Stimulated activated naive CD8-positive, alpha-beta T cell treated with anti-CD3 and anti-CD28 coated beads, Interleukin-15, Interleukin-2, amounts not matched to agents 100 U/mL and 50 U/mL, for 24 hours (primary cell): ENCODE measurements around the gene HS6ST1.
"Not testable (repeated sequence)": the region's sequence is repeated elsewhere in the genome, so short reads cannot be mapped to it uniquely, and the experiment has no call there.

ENCODE experiments used
- ATAC-seq: fragments of 150-1000 bp; cut with Tn5 transposase; one replicate; pipeline ENCODE4 v1.10.0; 2021
- DNase-seq: peaks from one replicate; pipeline ENCODE4 v3.0.0; 2021

The HS6ST1 gene

DNA sequence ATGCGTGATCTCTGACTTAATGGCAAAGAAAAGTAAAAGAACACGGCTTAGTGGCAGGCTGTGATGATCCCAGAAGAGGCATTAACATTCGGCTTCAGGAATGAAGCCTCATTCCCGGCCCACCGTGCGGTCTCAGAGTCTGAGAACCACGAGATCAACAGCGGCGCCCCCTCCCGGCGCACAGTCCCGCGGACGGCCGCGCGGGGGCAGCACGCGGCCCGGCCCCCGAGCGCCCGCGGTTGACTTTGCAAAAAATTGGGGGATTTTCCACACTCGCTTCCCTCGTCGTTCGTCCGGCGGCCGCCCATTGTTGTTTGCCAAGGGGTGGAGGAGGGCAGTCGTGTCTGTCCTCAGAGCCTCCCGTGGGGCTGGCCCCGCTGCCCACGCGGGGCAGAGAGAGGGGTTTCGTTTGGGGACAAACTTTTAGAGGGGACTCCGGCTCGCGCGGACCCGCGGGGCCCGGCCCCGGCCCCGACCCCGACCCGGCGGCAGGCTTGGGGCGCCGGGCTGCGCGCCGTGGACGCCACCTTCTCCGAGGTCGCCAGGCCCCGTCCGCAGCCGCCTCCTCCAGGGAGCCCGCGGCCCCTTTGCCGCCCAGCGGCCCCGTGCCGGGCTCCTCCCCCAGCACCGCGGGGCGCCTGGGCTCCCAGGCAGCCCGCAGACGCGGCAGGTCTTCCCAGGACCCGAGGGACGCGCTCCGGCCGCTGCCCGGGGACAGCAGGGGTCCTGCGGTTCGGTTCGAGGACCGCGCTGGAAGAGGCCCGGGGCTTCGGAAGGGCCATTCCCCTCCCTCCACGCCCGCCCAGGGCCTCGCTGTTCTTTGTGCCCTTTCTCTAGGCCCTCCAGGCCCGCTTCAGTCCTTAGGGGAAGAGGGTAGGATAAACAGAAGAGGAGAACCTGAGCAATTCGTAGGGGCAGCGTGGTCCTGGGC lies 3.4 kb upstream of the HS6ST1 start:
- ATAC-seq, result peak; percentile 57
- DNase-seq, result peak; percentile 88

DNA sequence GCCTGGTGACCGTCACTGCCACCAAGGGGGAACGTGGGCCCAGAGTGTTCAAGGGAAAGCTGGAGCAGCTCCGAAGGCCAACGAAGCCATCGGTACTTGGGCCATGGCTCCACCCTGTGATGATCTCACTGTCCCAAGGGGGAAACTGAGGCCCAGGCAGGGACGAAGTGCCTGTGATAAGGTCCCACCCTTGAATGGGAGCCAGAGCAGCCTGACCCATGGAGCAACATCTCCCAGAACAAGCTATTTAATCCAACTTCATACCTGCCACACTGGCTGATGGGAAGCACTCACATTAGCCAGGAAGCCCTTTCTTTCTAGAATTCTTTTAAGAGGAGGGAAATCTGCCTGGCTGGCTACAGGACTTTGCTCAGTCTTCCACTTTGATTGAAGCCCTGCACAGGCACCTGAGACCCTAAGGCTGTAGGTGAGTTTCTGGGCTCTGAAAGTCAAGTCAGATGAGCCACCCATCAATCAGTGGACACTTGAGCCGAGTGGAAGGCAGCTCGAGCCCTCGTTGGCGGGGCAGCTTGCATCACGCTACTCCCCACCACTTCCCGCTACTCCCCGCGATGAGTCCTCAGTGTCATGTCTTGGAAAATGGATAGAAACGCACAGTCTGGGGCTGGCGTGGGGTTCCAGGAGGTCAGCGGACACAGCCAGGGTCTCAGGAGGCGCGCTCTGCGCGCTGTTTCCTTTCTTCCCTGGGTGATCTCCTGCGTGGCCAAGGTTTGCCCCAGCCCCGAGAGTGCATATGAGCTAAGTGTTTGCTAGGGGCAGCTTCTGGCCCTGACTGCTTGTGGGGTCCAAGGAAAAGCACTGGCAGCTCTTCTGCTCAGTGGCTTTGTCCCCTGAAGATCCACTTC lies 2.5 kb upstream of the HS6ST1 start:
- no peak for ATAC-seq
- DNase-seq, result no peak

- no peak for DNase-seq
These were observed 1.7 kb upstream of the HS6ST1 start for GRCh38 chr2:128320192-128320905.

GRCh38 chr2:128319631-128320191 lies 1.0 kb upstream of the HS6ST1 start:
- ATAC-seq (no peak), DNase-seq (no peak)

More at GRCh38 chr2:128320192-128320905, 1.7 kb upstream of the HS6ST1 start:
- no peak for ATAC-seq

- ATAC-seq (peak; percentile 3), DNase-seq (peak; percentile 34)
These were observed 423 bp downstream of the HS6ST1 start for GRCh38 chr2:128318245-128318644.

- DNase-seq, ATAC-seq: not testable (repeated sequence)
These were observed 806 bp downstream of the HS6ST1 start for GRCh38 chr2:128317899-128318225.

GRCh38 chr2:128317181-128317898 lies 1.3 kb downstream of the HS6ST1 start:
- DNase-seq (peak; percentile 49), ATAC-seq (no peak)

GRCh38 chr2:128316777-128317180 lies 1.9 kb downstream of the HS6ST1 start:
- DNase-seq (no peak), ATAC-seq (no peak)

GRCh38 chr2:128315829-128316776 lies 2.6 kb downstream of the HS6ST1 start:
- DNase-seq (no peak), ATAC-seq (no peak)

- ATAC-seq (no peak), DNase-seq (no peak)
These were observed 3.4 kb downstream of the HS6ST1 start for GRCh38 chr2:128315122-128315828.

- ATAC-seq (no peak), DNase-seq (no peak)
These were observed 4.1 kb downstream of the HS6ST1 start for GRCh38 chr2:128314348-128315121.

DNA sequence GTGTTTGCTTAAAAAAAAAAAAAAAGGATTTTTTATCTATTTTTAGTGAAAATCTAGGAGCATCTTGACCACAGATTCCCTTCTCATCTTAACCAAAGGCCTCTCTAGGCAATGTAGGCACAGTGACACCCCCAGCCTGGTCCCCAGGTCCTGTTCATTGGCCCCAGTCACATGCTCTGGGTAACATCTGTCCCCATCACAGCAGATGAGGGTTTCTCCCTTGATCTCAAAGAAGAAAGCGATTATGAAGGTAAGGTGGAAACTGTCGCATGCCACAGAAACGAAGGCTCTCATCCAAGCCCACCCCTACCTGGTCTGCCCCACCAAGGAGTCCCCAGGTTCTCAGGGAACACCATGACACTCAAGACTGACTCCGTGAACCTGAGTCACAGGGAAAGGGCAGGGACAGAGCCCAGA lies 4.7 kb downstream of the HS6ST1 start:
- DNase-seq, result no peak
- ATAC-seq, result no peak

- ATAC-seq, result peak; percentile 48
- DNase-seq, result peak; percentile 28
These were observed 5.4 kb downstream of the HS6ST1 start for GRCh38 chr2:128313091-128313836.

GRCh38 chr2:128312411-128312810 lies 6.3 kb downstream of the HS6ST1 start:
- DNase-seq, result no peak
- ATAC-seq, result no peak

DNA sequence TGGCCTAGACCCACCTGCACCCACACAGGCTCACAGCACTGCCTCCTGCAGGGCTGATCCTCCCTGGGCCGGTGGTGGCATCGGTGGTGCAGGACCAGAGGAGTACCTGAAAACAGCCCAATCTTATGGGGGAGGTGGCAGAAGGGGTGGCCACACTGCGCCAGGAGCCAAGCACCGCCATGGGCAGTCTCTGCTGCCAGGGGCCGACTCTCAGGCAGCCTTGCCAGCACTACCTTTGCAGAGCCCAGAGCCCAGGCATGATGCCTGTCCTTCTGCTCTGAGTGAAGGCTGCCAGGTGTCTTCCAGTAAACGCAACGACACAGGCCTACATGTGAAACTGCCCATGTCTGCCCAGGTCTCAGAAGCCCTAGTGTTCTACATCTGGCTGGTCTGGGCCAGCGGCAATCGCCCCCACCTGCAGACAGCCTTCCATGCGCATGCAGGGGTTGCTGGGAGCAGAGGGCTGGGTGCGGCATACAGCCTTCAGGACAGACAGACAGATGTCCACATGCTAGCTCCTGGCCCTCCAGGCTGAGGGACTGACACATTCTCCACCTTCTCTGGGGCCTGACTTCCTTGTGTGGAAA lies 6.8 kb downstream of the HS6ST1 start:
- peak; percentile 3 for DNase-seq
- no peak for ATAC-seq

- DNase-seq (peak; percentile 0), ATAC-seq (no peak)
These were observed 7.4 kb downstream of the HS6ST1 start for GRCh38 chr2:128311216-128311754.

- DNase-seq, result peak; percentile 2
- no peak for ATAC-seq
These were observed 7.9 kb downstream of the HS6ST1 start for GRCh38 chr2:128310761-128311160.
